ACC112 (cell line): ENCODE results near the gene AKAP6.

ENCODE experiments used
- H2AFZ ChIP-seq: fragments of 200-600 bp; sonication (generic); one replicate; pipeline ENCODE4 v1.6.0; 2017; ENCODE audit warnings: antibody characterized with exemption, low read length; ENCODE audit not compliant: unreplicated experiment
- H3K27ac ChIP-seq: fragments of 200-600 bp; sonication (generic); 2 replicates; pipeline ENCODE4 v1.5.1; 2014; ENCODE audit warnings: low read depth, mild to moderate bottlenecking, antibody characterized with exemption, low read length, moderate library complexity
- H3K27me3 ChIP-seq: fragments of 200-600 bp; sonication (generic); 2 replicates; pipeline ENCODE4 v1.6.1; 2014; ENCODE audit warnings: mild to moderate bottlenecking, antibody characterized with exemption, low read length, moderate library complexity, mixed read lengths; ENCODE audit not compliant: insufficient read depth
- H3K36me3 ChIP-seq: fragments of 200-600 bp; sonication (generic); 2 replicates; pipeline ENCODE4 v1.6.1; 2016; ENCODE audit warnings: mild to moderate bottlenecking, antibody characterized with exemption, low read length, moderate library complexity, mixed read lengths; ENCODE audit not compliant: insufficient read depth
- H3K4me1 ChIP-seq: fragments of 200-600 bp; sonication (generic); one replicate; pipeline ENCODE4 v1.6.1; 2016; ENCODE audit warnings: low read length, mixed read lengths; ENCODE audit not compliant: insufficient read depth, unreplicated experiment, control insufficient read depth
- H3K4me3 ChIP-seq: fragments of 200-600 bp; sonication (generic); 2 replicates; pipeline ENCODE4 v1.5.1; 2014; ENCODE audit warnings: mild to moderate bottlenecking, low read depth, low read length
- H3K79me2 ChIP-seq: fragments of 200-600 bp; sonication (generic); one replicate; pipeline ENCODE4 v1.6.0; 2016; ENCODE audit warnings: low read length; ENCODE audit not compliant: control insufficient read depth, unreplicated experiment, insufficient read depth

AKAP6 gene

DNA sequence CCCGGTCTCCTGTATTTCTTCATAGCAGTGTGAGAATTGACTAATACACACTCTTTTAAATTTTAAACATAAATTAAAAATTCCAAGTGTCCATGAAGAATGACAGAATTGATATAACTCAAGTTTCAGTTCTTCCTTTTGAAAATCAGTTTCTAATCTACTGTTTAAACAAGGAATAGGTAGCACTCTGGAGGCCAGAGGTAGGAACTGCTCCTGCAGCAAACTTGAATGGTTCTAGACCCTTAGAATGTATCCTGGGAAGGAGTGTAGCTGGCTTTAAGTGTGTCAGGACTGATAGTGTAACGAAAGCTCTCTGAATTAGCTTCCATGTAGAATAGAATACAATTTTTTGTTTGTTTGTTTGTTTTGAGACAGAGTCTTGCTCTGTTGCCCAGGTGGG is 76.8 kb downstream of the AKAP6 start:
- Histone ChIP-seq H3K4me1 (peaks cover 16% of the 10 kb centered on the region), H3K27me3 (no peaks in the 10 kb centered on the region), H2AFZ (no peak overlapping the region), H3K27ac (no peak overlapping the region), H3K79me2 (no peaks in the 10 kb centered on the region), H3K4me3 (no peak overlapping the region), H3K36me3 (no peaks in the 10 kb centered on the region)

DNA sequence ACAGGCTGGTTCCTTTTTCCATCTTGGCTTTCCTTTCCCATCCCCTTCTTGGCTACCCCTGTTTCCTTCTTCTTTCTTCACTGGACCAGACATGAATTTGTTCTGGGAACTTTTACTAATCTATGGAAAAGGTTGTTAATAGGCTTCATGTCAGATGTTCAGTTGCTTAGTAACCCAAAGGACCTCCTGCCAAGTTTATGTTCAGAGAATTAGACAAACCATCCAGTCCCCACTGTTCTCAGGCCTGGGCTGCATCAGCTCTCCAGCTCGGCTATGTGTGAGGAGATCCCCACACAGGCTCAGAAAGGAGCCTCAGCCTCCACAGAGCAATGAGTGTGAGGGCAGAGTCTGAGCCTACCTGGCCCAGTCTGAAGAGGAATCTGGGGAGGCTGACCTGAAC is 78.0 kb downstream of the AKAP6 start:
- H3K79me2 ChIP-seq: no peaks in the 10 kb centered on the region
- no peaks in the 10 kb centered on the region for H3K36me3 ChIP-seq
- no peak overlapping the region for H2AFZ ChIP-seq
- H3K27me3 ChIP-seq: no peaks in the 10 kb centered on the region
- no peak overlapping the region for H3K4me3 ChIP-seq
- peaks cover 16% of the 10 kb centered on the region for H3K4me1 ChIP-seq
- no peak overlapping the region for H3K27ac ChIP-seq

DNA sequence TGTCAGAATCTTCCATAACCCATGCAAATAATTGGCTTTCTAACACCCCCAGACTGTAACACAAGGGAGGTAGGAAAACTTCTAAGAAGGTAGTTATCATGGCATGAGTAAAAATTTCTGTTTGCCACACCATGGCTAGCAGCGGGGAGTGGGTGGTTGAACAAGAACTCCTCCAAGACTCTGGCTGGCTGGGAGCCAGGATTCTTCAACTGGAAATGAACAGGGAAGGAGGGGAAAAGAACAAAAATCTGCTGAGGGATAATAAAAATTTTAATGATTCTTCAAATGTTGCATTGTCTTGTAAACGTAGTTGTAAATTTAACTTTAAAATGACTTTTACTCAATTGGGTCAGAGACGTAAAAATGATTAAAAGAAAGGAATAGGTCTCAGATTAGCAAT is 78.9 kb downstream of the AKAP6 start:
- Histone ChIP-seq H3K27ac (no peak overlapping the region), H3K4me3 (no peak overlapping the region), H3K4me1 (peaks cover 16% of the 10 kb centered on the region), H3K36me3 (no peaks in the 10 kb centered on the region), H3K27me3 (no peaks in the 10 kb centered on the region), H2AFZ (no peak overlapping the region), H3K79me2 (no peaks in the 10 kb centered on the region)

- H3K4me3 ChIP-seq: no peak overlapping the region
- no peaks in the 10 kb centered on the region for H3K27me3 ChIP-seq
- H3K36me3 ChIP-seq: no peaks in the 10 kb centered on the region
- H3K27ac ChIP-seq: no peak overlapping the region
- peaks cover 14% of the 10 kb centered on the region for H3K4me1 ChIP-seq
- no peak overlapping the region for H2AFZ ChIP-seq
- no peaks in the 10 kb centered on the region for H3K79me2 ChIP-seq
Observed at GRCh38 chr14:32412103-32412502, 83.0 kb downstream of the AKAP6 start.

DNA sequence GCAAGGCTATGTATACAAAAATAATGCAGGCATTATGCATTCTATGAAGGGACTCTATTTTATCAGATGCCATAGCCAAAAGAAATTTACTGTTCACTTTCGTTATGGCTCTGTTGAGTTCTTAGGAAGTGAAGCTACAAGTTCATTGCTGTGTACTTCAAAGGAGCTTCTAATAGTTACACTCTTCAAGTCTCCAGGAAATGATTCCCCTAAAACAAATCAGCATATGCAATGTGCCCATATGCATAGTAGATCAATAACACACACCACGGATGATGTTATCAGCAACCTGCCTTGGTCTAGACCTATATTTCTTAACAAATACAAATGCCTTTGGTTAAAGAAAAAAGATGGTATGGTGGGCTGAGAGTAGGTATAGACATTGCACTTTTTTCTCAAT is 83.4 kb downstream of the AKAP6 start:
- no peak overlapping the region for H2AFZ ChIP-seq
- no peaks in the 10 kb centered on the region for H3K27me3 ChIP-seq

DNA sequence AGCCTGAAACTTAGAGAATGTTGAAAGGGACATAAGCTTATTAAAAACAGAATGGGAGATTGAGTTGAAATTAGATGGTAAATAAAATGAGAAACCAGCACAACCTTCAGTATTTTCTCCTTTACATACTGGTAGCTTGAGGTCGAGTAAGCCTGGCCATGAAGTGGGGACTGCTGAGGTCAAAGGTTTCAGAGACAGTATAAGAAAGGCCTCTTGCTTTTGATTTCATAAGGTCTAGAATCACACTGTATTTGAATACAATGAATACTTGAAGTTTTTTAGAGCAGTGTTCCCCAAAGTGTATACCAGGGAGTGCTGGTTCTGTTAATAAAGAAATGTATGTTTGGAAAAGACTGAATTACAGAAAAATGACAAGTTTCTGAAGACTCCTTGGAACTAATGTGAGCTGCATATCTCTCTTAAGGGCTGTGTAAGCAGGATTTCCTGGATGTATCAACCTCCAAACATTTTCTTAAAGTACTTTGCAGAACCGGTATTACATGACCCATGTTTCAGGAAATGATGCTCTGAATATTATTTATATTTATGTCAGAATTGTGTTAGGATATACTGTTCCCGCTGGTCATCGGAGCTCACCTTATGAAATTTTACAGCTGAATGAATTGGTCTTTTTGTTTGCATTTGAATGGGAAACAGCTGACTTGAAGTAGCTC is 85.0 kb downstream of the AKAP6 start:
- H2AFZ ChIP-seq: peak overlapping the region; percentile 51
- H3K4me3 ChIP-seq: no peak overlapping the region
- 0 out of 2 replicates have a peak overlapping the region, but pooled peaks have one; percentile 1 for H3K27ac ChIP-seq

More for the DNA sequence above, 83.4 kb downstream of the AKAP6 start:
- Histone ChIP-seq H3K4me1 (peaks cover 17% of the 10 kb centered on the region), H3K79me2 (no peaks in the 10 kb centered on the region), H3K27ac (no peak overlapping the region), H3K4me3 (no peak overlapping the region), H3K36me3 (no peaks in the 10 kb centered on the region)

DNA sequence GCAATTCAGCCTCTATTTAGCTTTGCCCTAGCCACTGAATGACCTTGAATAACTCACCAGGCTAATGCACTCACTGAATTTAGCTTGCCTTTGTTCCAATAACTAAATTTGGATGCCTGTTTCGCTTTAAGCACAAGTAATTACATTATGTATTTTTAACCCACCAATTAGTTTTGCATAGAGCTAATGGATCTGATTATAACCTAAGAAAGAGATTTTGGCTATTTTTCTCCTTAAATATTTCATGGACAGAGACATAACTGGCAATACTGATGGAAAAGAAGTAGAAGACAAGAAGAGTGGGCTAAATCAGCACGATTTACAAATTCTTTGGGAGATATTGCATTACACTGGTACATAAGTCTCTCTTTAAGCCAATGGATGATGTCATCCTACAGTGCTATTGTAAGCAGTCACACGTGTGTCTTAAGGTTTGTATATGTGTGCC is 85.7 kb downstream of the AKAP6 start:
- Histone ChIP-seq H3K36me3 (no peaks in the 10 kb centered on the region), H3K4me1 (peaks cover 35% of the 10 kb centered on the region), H2AFZ (peak overlapping the region; percentile 40), H3K4me3 (no peak overlapping the region), H3K79me2 (no peaks in the 10 kb centered on the region), H3K27me3 (no peaks in the 10 kb centered on the region), H3K27ac (0 out of 2 replicates have a peak overlapping the region, but pooled peaks have one; percentile 1)

More for the DNA sequence above, 85.0 kb downstream of the AKAP6 start:
- Histone ChIP-seq H3K4me1 (peaks cover 31% of the 10 kb centered on the region), H3K79me2 (no peaks in the 10 kb centered on the region), H3K36me3 (no peaks in the 10 kb centered on the region), H3K27me3 (no peaks in the 10 kb centered on the region)

DNA sequence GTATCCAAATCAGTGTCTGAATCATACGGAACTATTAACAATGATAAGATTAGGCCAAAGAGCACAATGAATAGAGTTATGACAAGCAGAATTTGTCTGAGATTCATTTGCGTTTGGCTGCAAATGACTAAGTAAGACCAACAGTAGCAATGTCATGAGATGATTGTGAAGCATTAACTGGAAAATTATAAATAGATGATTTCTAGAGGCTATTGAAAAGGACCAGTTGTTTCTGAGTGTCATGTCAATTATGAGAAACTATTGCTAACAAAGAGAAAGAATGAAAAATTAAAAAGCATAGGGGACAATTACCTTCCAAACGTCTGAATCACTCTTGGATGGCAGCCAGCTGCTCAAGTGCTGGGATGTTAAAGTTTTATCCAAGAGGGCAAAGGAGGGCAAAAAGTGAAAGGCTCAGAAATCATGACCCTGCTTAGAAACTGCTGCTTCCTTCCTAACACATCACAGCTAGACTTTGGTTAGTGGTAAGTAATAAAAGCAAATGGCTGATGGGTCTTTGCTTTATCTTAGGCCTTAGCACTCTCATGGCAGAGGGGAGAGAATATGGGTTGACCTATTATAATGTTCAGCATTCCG is 89.0 kb downstream of the AKAP6 start:
- Histone ChIP-seq H3K4me3 (peak overlapping the region; percentile 45; the same call in 1 of the 2 replicates), H3K27me3 (no peaks in the 10 kb centered on the region), H3K36me3 (no peaks in the 10 kb centered on the region), H3K4me1 (peaks cover 40% of the 10 kb centered on the region), H3K79me2 (no peaks in the 10 kb centered on the region), H3K27ac (peak overlapping the region; percentile 82), H2AFZ (peak overlapping the region; percentile 29)

DNA sequence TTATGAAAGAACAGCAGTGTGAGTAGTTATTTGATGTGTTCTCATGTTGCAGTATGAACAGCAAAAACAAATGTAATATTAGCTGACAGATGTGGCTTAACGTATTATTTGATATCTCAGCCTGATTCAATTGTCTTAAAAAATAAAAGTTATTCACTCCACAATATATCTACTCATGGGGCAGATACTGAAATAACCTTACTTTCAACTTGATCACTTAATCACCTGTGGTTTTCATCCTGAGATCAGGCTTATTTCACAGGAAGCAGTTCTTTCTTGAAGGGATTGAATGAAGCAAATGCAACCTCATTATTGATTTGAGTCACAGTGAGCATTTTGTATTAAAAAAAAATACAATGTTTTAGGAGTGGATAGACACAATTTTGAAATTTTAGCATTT is 90.3 kb downstream of the AKAP6 start:
- peaks cover 33% of the 10 kb centered on the region for H3K4me1 ChIP-seq
- no peaks in the 10 kb centered on the region for H3K36me3 ChIP-seq
- peak overlapping the region; percentile 82 for H3K27ac ChIP-seq
- no peaks in the 10 kb centered on the region for H3K27me3 ChIP-seq
- no peak overlapping the region for H3K4me3 ChIP-seq
- peak overlapping the region; percentile 83 for H2AFZ ChIP-seq
- H3K79me2 ChIP-seq: no peaks in the 10 kb centered on the region

DNA sequence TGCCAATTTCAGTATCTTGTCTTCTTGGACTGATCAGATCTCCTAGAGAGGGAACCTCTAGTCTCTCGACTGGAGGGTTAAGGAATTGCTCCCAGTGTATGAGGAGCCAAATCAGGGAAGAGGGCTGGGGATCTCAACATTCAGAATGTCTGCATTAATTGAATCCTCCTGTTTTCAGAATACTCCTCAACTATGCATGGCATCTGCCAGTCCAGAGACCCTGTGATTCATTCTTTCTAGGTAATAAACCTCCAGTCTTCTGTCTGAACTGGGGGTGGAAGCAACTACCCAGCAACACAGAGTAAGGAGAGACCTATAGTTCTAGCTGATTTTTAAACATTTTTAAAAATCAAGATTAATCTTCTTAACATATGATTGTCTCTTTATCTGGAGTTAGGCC is 92.7 kb downstream of the AKAP6 start:
- H3K36me3 ChIP-seq: no peaks in the 10 kb centered on the region
- no peak overlapping the region for H3K4me3 ChIP-seq
- H3K27me3 ChIP-seq: no peaks in the 10 kb centered on the region
- H3K79me2 ChIP-seq: no peaks in the 10 kb centered on the region
- no peak overlapping the region for H2AFZ ChIP-seq
- H3K27ac ChIP-seq: no peak overlapping the region
- peaks cover 32% of the 10 kb centered on the region for H3K4me1 ChIP-seq

DNA sequence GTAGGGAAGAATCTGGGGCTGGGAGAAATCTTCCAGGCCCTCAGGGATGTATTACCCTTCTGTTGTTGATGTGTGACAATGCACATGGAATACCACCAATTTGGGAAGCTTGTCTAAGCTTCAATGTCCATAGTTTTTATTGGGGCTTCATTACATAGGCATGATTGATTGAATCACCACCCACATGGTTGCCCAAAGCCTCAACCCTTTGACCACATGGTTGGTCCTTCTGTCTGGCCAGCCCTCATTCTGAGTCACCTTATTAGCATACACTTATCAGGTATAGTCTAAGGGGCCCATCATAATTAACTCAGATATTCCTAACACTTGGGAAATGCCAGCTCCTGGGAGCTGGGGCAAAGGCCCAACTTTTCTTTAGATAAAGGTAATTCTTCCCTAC is 93.3 kb downstream of the AKAP6 start:
- no peak overlapping the region for H3K27ac ChIP-seq
- H2AFZ ChIP-seq: no peak overlapping the region
- no peaks in the 10 kb centered on the region for H3K79me2 ChIP-seq

More for the DNA sequence above, 93.3 kb downstream of the AKAP6 start:
- Histone ChIP-seq H3K4me3 (no peak overlapping the region), H3K4me1 (peaks cover 31% of the 10 kb centered on the region), H3K36me3 (no peaks in the 10 kb centered on the region), H3K27me3 (no peaks in the 10 kb centered on the region)
